Suppressor macrophage treated with lipopolysaccharide for 1 hour (primary cell): ENCODE data around the gene B4GAT1.
"Not testable (repeated sequence)": the region's sequence is repeated elsewhere in the genome, so short reads cannot be mapped to it uniquely, and the experiment has no call there.

ENCODE experiments used
- DNase-seq, 3 donors: peaks; one replicate each; pipeline ENCODE4 v3.0.0-alpha.2; 2020 to 2022

Gene B4GAT1

DNA sequence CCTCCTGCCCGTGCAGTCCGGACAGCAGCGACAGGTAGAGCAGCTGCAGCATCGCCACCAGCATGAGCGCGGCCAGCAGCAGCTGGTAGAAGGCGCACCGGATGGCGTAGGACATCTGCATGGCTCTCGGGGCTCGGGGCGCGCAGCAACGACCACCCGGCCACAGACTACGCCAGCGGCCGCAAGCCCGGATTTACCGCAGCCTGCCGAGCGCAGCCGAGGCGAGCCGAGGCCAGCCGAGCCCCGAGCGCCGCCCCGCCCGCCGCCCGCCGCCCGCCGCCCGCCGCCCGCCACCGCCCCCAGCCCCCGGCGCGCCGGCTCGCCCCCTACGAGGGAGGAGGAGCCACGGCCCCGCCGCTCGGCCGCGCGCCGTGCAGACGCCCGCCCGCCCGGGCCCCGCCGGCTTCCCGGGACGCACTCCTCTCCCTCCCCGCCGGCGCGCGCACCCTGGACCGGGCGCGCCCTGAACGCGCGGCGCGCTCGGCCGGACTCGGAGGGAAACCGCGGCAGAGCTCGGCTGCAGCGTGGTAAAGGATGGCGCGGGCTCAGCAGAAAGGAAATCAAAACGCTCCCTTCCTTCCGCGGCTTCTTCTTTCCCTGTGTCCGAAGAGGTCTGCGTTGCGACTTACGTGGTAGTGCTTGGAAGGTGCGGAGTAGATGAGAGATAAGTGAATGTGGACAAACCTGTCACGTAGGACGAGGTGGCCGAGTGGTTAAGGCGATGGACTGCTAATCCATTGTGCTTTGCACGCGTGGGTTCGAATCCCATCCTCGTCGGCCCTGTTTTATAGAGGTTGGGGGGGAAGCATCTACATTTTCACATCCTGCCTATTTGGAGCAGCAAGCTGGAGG, at the start of gene B4GAT1:
Gene B4GAT1, minus strand, starts transcription at position 205 of the 852 bp plus-strand sequence. Its CDS starts 84 bp downstream, at position 121.
- DNase-seq, result peak; percentile 75 to 86 (median 77)

DNA sequence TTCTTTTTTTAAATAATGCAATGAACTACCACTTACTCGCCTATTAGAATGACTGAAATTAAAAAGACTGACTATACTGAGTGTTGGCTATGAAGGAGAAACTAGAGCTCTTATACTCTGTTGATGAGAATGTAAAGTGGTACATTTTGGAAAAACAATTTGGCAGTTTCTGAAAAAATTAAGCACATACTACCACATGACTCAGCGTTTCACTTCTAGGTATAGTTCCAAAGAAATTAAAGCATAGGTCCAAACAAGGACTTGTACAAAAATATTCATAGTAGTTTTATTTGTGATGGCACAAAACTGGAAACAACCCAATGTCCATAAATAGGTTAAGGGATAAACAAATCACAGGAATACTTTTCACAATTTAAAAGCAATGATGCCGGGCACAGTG, 46.5 kb upstream of the B4GAT1 start:
- no peak for DNase-seq

DNA sequence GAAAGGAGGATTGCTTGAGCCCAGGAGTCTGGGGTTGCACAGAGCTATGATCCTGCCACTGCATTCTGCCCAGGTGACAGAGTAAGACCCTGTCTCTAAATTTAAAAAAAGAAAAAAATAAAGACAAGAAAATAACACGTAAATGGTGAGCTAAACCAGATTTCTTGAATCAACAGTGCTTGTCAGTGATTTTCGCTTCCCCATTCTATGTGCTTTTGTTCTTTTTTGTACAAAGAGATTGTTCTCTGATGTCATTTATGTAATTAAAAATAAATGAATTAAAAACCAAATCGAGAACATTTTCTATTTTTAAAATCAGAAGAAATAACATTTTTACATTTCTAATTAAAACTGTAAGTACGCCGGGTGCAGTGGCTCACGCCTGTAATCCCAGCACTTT, 43.9 kb upstream of the B4GAT1 start:
- DNase-seq, result no peak

DNA sequence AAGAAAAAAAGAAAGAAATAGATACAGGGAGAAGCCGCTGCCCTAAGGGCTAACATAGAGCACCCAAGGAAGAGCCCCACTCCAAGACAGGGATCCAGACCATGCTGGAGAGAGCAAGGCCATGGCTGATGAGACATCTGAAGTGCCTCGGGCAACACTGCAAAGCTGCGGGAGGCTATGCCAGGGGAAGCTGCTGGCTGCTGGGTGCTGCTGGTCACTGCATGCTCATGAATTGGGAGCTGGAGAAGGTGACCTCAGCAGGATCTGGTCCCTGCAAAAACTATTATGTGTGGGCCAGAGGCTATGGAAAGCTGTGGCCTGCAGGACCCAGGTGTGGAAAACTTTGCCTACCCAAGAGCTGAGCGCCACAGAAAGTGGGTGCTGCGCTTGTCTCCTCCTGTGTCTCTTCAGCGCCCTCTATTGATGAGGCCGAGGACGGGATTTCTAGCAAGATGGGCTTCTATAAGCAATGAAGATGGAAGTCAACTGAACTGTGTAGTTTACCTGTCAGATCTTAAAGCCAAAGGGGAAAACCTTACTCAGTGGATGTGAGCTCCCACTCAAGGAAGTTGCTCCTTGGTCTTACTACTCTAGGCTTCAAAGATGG, 41.5 kb upstream of the B4GAT1 start:
- peak; percentile 79 to 88 (median 85) for DNase-seq

DNA sequence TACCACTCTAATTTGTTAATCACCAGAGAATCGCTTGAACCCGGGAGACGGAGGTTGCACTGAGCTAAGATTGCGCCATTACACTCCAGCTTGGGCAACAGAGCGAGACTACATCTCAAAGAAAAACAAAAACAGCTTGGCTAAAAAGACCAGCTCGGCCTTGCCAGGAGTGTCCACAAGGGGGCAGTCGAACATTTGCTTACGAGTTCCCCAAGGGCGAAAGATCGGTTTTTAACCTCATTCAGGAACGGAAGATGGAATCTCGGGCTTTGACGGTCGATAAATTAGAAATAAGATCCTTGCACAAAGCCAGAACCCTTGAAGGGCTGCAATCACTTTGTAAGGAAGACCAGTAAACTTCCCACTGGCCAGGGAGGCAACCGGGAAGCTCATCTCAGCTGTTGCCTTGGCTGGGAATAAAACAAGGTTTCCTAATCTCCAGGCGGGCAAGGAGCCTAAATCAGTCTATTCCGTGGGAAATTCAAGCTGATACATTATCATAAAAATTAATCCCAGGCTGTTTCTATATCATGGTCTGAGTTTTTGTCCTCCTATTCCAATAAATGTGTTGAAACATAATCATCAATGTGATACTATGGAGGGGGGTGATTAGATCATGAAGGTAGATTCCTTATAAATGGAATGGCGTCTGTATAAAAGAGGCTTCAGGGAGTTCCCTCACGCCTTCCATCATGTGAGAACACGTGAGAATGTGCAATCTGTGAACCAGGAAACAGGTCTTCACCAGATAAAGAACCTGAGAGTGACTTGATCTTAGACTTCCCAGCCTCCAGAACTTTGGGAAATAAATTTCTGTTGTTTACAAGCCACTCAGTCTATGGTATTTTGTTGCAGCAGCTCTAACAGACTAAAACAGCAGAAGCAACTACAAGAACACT, 39.0 kb upstream of the B4GAT1 start:
- peak; percentile 88 to 91 (median 91) for DNase-seq

DNA sequence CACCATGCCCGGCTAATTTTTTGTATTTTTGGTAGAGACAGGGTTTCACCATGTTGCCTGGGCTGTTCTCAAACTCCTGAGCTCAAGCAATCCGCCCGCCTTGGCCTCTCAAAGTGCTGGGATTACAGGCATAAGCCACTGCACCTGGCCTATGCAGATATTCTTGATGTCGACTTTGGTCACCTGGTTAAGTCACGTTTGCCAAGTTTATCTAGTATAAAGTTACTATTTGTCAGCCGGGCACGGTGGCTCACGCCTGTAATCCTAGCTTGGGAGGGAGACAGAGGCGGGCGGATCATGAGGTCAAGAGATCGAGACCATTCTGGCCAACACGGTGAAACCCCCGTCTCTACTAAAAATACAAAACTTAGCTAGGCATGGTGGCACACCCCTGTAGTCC, 36.9 kb upstream of the B4GAT1 start:
- DNase-seq, result not testable (repeated sequence)

DNA sequence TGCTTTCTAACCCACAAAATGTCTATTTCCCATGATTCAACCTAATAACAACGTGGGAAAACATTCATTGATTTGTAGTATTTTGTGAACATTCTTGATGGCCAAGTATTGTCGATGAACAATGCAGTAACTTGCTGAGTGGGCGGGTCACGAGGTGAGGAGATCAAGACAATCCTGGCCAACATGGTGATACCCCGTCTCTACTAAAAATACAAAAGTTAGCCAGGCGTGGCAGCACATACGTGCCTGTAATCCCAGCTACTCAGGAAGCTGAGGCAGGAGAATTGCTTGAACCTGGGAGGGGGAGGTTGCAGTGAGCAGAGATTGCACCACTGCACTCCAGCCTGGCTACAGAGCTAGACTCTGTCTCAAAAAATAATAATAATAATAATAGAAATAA, 32.8 kb upstream of the B4GAT1 start:
- peak in 1 of 3 donors; percentile 20 for DNase-seq

DNA sequence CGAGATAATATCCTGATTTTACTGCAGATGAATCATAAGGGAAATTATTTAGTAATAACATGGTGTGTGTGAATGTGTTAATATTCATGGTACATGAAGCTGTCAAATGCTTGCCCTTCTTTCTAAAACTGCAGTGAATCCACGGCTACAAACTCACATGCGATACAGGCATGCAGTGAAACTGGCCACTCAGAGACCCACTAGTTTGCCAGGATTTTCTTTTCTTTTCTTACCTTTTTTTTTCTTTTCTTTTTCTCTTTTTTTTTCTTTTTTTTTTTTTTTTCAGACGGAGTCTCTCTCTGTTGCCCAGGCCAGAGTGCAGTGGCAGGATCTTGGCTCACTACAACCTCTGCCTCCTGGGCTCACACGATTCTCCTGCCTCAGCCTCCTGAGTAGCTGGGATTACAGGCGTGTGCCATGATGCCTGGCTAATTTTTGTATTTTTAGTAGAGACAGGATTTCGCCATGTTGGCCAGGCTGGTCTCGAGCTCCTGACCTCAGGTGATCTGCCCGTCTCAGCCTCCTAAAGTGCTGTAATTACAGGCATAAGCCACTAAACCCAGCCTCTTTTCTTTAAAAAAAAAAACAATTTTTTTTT, 26.4 kb upstream of the B4GAT1 start:
- DNase-seq, result not testable (repeated sequence)

DNA sequence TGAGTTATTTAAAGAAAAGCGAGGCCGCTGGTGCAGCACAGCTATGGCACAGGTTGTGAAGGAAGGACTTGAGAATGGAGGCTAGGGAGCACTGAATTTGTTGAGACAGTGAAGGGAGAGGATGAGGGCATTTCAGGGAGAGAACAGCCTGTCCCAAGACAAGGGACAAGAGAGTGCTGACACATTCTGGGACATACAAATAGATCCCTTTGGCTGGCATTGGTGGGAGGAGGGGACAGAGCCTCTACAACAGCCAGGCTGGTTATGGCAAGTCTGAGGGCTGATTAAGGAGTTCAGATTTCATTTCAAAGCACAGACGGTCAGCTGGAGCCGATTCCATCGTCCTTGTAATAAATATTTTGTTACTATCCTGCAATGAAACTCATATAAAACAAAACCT, 25.8 kb upstream of the B4GAT1 start:
- DNase-seq, result no peak

DNA sequence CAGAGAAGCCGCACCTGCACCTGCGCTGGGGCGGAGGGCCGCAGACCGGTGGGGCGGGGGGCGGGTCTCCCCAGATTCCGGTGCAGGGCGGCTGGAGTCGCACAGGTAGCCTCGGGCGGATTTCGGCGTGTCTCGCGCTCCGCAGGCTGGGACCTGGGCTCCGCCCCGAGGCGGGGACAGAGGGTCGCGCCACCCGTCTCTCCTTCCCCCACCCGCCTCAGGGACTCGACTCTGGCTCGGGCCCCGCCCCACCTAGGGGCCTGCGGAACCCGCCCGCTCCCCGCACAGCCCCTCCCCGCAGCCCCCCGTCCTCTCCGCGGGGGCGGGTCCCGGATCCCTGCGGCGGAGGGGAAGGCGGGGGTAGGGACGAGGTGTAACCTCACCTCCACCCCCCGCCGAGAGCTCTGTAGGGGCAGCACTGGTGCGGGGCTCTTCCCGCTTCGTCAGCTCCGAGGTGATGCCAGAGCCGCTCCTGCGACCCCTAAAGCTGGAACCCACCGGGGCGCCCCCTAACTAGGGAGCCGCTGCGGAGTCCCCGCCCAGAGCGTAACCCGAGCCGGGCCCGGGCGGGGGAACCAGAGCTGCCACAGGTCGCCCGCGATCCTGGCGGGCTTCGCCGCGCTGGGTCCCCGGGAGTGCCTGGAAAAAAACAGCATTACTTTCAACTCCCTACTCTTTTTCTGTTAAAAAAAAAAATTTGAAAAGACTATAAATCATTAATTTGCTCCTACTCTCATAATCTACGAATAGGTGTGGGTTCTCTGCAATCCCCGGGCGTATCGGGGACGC, 24.4 kb upstream of the B4GAT1 start, which contains the start of gene SLC29A2:
Gene SLC29A2, minus strand, starts transcription at position 134 of the 789 bp plus-strand sequence. CDS start 169 bp downstream, outside the sequence.
- peak in 2 of 3 donors; percentile 19 to 46 for DNase-seq

DNA sequence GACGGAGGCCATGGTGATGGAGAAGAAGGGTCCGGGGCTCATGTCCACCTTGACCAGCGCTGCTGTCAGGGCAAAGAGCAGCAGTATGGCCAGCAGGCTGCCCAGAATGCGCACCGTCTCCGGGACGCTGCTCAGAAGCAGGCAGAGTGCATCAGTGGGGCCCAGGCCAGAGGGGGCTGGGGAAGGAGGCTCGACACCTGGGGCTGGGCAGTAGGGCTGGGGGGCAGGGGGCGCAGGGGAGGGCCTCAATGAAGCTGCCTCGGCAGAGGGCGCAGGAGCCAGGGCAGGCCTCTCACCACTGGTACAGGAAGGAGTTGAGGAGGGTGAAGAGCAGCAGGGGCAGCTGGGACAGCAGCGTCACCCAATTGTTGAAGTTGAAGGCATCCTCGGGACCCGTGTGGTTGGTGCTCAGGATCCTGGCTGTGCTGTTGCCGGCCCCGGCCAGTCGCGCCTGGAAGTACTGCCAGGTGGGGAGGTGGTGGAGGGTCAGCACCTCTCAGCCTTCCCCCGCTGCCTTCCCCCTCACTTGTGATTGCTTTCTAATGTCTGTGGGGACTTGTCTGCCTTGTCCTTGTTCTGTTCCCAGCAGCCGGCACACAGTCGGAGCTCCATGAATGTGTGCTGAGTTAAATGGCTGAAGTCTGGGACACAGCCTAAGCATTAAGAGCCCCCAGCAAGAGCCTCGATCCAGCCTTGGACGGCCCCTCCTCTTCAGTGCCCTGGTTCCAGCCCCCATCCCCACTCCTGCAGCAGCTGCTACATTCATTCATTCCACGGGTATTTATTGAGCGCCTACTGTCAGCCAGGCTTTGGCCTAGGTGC, 21.9 kb upstream of the B4GAT1 start:
- no peak for DNase-seq

DNA sequence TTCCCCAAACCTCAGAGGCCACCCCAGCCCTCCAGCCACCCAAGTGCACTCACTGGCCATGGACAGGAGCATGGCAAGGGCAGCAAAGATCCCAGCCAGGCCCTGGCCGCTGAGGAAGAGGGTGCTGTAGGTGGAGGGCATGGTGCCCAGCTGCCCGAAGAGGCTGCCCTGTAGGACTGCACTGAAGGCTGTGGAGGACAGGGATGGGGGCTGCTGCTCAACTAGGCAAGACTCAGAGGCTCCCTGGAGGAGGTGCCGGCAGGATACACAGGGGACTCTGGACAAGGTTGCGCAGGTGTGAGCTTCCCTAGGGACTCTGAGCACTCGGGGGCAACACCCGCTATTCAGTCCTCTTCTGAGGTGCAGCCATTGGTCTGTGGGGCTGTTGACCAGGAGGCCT, 21.1 kb upstream of the B4GAT1 start:
- no peak for DNase-seq

DNA sequence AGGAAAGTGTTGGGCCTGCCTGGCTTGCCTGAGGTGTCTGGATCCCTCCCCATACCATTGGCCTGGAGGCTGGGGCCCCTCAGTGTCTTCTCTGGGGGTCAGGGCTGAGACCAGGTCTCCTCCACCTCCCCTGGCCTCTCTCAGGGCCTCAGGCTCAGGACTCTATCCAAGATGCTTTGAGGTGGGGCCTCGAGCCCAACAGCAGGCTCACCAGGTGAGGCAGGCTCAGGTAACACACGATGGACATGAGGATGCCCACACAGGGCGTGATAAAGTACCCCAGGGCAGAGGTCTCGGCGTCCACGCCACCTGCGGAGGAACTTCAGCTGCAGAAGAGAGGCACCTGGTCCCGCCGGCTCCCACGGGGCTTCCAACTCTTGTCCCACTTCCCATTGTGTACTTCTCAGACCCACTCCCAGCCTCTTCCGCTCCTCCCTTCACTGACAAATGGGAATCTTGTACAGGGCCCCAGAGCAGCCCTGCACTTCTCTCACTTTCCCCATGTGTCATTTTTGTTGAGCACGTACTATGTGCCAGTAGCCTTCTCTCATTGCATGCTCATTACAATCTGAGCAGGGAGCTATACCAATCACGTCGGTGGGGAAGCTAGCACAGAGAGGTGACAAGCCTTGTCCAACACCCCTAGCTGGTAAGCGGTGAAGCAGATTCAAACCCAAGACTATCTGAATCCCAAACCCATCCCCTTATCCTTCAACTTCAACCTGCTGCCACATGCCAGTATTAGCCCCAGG, 20.3 kb upstream of the B4GAT1 start:
- no peak for DNase-seq

DNA sequence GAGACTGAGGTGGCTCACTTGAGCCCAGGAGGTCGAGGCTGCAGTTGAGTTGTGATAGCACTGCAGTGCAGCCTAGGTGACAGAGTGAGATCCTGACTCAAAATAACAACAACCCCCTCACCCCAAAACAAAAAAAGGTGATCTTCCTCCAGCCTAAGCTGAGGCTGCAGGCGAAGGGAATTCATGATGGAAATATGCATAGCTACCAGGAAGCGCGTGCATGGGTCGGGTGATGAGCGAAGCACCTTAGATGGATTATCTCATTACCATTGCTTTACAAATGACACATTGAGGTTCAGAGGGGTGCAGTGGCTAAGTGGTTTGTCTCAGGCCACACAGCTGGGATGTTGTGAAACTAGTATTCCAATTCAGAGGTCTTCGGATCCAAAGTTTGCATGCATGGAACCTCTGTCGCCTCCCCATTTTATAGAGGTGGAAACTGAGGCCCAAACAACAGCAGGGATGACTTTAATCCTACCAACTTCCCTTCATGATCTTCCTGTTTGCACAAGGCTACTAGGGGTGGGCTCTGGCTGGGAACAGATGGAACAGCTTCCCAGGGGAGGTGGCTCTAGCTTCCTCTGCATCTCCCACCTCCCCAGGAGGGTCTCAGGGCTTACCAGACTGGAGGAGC, 19.5 kb upstream of the B4GAT1 start:
- DNase-seq, result no peak

DNA sequence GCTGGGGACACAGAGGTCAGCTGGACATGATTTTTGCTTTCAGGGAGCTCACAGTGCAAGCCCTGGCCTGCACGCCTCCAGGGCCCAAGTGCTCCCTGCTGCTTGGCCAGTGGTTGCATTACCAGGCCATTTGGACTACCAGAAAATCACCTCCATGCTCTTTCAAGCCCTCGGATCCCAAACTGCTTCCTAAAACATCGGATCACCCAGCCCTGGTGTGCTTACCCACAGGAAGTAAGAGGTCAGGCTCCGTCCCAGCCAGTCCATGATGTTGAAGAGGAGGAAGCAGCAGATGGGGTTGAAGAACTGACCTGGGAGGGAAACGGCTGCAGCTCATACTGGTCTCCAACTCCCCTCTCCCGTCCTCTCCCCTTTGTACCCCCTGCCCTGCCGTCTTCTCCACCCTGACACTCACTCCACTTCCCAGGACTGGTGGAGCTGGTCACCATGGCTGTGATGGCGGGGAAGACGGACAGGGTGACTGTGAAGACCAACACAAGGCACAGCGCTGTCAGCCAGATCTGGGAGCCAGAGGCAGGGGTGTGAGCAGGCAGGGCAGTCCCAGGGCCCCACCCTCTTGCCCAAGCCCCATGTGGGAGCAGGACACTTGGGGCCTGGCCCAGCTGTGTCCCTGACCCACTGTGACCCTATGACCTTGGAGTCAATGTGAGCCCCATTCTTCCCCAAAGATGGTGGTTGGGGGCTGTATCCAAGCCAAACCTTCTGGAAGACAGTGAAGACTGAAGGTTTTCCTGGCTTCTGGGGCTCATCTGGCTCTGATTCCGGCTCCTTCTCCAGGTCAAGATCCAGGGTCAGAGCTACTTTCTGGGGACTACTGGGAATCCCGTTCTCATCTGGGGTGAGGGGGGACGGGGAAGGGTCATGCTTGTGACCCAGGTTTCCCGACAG, 18.5 kb upstream of the B4GAT1 start:
- DNase-seq, result no peak

DNA sequence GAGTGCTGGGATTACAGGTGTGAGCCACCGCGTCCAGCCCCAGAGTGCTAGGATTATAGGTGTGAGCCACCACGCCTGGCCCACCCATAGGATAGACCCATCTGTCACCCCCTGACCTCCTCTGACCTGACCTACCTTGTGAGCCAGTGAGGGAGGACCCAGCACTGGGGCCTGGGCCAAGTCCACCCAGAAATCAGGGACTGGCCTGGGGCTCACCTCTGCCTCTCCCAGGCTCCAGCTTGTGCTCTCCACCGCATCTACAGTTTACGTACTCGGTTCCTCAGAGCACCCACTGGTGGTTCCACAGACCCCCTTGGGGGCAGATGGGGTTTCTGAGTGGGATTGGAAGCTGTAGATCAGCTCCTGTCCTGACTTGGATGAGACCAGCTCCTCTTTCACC, 17.7 kb upstream of the B4GAT1 start:
- no peak for DNase-seq

DNA sequence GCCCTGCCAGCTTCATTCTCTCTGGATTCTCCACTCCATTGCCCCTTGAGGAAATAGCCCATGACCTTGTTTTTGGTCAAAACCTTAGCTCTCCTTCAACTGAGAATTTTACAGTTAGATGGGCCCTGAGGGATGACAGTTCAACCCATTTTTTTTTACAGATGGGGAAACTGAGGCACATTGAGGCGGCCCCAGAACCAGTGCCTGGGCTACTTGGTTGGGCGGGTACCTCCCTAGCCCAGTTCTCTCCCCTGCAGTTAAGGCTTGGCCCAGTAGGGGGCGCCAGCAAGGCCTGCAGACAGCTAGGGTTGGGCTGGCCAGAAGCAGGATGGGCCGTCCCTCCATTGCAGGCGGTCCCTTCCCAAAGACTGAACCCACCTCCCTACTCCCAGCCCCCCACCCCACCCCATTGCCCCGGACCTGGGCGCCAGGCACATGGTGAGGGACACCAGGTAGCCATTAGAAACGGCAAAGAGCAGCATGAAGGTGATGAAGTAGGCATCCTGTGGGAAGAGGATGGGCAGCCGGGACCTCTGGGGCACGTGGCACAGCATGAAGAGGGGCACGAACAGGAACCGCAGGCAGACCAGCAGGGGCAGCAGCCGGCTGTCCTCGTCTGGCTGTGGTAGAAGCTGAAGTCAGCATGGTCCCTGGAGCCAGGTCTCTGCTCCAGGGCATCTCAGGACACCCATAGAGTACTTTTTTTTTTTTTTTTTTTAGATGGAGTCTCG, 16.5 kb upstream of the B4GAT1 start:
- DNase-seq, result peak; percentile 58 to 78 (median 69)

DNA sequence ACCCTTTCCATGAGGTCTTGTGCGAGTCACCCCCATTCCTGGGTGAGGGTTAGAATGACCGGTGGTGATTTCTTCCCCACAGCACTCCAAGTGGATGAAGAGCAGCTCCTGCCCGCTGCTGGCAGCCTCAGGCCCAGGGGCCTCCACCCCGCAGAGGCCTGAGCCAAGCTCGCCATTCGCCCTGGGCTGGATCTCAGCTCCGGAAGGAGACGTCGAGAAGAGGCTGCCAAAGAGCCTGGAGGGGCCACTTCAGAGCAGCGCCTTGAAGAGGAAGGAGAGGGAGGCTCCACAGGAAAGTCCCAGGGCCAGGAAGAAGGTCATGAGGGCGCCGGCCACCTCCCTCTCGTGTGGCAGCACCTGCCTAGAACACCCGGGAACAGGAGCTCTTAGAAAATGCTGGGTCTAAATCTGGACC, 15.8 kb upstream of the B4GAT1 start:
- no peak for DNase-seq
